Ovary (tissue), 3 donors: ENCODE measurements around the gene TMOD2.

Source experiments
- EP300 ChIP-seq: sonication (generic); formaldehyde crosslinking; IDR thresholded peaks from one replicate; pipeline ENCODE4 v1.6.1; 2017; ENCODE audit warnings: antibody characterized with exemption
- POLR2A ChIP-seq: fragments of 450-650 bp; IDR thresholded peaks from one replicate; pipeline ENCODE4 v1.6.1; 2017; ENCODE audit warnings: antibody characterized with exemption, mild to moderate bottlenecking, moderate library complexity
- TF ChIP-seq, protein P1 (sequence below), 3 donors: fragments of 450-650 bp in 2 of 3; fragments of 200-600 bp in 1 of 3; IDR thresholded peaks; one replicate each; pipeline versions ENCODE4 v1.5.1 to v1.8.0; 2016 to 2022; ENCODE audit warnings: antibody characterized with exemption in 3 of 3, mild to moderate bottlenecking in 1 of 3
- donor health status: DM: no; HTN: no; CAD: no.

DNA sequence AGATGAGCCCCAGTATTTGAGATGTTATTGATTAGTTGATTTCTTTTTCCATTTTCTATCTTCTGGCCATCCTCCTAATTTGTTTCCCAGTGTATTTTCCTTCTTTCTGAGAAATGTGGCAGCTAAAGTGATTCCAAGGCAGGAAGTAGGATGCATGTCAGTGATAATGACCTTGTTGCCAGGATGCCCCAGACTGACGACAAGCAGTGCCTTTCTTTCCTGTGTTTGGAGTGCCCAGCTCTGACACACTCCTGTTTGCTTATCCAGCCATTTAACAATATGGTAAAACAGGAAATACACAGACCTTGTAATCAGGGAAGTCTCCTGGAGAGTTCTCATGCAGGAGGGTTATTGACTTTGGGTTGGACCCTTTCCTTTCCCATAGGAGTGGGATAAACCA, 20.4 kb downstream of the TMOD2 start:
- TF ChIP-seq, protein P1, sequence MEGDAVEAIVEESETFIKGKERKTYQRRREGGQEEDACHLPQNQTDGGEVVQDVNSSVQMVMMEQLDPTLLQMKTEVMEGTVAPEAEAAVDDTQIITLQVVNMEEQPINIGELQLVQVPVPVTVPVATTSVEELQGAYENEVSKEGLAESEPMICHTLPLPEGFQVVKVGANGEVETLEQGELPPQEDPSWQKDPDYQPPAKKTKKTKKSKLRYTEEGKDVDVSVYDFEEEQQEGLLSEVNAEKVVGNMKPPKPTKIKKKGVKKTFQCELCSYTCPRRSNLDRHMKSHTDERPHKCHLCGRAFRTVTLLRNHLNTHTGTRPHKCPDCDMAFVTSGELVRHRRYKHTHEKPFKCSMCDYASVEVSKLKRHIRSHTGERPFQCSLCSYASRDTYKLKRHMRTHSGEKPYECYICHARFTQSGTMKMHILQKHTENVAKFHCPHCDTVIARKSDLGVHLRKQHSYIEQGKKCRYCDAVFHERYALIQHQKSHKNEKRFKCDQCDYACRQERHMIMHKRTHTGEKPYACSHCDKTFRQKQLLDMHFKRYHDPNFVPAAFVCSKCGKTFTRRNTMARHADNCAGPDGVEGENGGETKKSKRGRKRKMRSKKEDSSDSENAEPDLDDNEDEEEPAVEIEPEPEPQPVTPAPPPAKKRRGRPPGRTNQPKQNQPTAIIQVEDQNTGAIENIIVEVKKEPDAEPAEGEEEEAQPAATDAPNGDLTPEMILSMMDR (IDR thresholded peaks at IDR 0.05) = no peak
- TF ChIP-seq EP300 = no peak
- TF ChIP-seq POLR2A = no peak
